HG02763 (cell line): ENCODE measurements around the gene SPATA16.
"Not testable (repeated sequence)": the region's sequence is repeated elsewhere in the genome, so short reads cannot be mapped to it uniquely, and the experiment has no call there.

Source experiments
- ATAC-seq: cut with Tn5 transposase; IDR thresholded peaks from one replicate; pipeline ENCODE4 v1.9.1; 2021; ENCODE audit warnings: mild to moderate bottlenecking, moderate library complexity; ENCODE audit not compliant: unreplicated experiment

The SPATA16 gene

DNA sequence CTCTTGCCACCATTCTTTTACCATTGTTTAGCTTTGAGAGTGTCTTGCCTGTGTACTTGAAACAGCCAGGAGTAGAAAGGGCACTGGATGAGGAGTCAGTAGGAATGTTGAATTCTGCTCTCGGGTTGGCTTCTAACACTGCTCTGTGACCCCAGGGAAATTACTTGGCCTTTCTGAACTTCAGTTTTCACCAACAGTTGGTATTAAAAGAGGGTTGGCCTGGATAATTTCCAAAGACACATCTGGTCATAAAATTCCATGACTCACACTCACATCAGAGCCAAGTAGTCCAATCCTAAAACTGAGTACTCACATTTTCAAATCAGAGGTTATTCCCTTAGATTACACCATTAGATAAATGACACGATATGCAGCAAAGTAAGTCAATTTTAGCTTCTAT, 248.9 kb downstream of the SPATA16 start:
- no peak for ATAC-seq

DNA sequence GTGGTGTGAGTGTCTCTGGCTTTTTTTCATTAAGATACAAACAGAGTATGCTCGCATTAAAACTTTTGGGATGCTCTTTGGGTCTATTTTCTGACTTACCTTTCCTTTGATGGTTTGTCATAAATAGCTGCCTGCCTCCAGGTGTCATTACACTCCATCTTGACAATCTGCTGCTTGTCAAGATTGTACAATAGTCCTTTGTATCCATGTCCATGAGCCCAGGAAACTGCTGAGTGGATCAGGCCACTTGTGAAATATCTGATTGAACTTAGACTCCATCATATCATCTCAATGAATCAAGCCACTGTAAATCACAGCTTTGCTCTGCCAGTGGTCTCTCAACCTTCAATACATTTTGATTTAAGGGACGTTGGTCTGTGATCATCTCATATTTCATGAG, 255.3 kb downstream of the SPATA16 start:
- no peak for ATAC-seq

DNA sequence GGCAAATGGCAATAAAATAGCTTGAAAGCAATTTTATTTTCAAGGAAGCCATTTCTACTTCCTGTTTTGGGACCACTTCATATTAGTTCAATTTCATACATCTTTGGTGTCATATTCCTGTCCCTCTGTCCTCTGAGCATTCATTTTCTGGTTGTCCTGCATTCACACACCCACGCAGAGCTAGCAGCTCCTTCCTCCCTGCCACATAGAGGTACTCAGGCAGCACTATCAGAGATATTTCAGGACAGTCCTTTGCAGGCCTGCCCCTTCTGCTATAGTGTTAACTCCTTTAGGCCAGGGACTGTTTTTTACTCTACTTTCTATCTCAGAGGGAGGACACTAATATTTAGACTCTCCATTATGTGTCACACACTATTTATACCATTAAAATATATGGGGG, 258.5 kb downstream of the SPATA16 start:
- no peak for ATAC-seq

DNA sequence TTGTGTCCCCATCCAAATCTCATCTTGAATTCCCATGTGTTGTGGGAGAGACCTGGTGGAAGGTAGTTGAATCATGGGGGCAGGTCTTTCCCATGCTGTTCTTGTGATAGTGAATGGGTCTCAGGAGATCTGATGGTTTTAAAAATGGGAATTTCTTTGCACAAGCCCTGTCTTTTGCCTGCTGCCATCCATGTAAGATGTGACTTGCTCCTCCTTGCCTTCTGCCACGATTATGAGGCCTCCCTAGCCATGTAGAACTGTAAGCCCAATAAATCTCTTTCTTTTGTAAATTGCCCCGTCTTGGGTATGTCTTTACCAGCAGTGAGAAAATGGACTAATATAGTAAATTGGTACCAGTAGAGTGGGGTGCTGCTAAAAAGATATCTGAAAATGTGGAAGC, 261.7 kb downstream of the SPATA16 start:
- ATAC-seq: not testable (repeated sequence)

DNA sequence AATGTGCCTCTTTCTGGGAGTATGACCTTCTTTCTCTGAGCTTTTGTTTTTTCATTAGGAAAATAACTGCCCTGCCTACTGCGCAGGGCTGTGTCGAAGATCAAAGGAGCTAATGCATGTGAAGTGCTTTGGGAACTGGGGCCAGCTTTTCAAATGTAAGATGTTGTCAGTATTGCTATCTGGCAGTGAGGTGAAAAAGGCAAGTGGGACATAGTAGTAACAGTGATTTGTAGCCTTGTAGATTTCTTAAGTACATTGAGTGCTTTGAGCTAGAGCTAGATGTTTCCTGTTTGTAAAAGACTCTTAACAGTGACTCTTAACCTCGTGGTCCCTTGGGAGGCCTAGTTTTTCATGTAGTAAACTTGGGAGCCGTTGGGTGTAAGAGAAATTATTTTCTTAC, 264.0 kb downstream of the SPATA16 start:
- ATAC-seq: no peak

DNA sequence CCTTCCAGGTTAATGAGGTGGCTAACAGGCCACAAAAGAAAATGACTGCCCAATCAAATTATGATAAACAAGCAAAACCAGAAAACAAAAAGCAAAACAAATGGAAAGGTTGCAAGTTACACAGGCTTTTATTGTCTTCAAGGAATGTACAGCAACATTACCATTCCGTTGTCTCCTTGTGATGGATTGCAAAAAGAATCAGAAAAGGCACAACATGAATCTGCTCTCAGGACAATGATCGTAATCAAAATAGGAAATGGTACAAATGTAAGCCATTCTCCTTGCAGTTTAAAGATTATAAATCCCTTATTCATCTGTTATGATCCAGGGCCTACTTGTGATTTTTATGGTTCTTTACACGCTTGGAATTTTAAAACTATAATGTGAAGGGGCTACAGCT, 264.7 kb downstream of the SPATA16 start:
- no peak for ATAC-seq

DNA sequence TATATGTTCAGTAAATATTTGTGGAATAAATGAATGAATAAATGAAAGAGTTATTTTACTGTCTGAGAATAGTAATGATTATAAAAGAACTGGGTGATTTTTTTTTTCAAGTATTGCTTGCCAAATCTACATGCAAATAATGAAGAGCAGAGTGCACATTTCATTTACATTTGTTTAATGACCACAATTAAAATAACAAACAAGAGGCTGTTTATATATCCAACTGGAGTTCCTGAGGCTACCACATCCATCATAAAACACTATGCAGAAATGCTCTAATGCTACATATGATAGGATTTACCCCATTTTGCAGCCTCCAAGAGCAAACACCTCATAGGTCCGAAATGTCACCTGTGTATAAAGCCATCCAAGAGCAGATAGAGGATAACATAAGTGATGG, 266.0 kb downstream of the SPATA16 start:
- ATAC-seq: no peak

DNA sequence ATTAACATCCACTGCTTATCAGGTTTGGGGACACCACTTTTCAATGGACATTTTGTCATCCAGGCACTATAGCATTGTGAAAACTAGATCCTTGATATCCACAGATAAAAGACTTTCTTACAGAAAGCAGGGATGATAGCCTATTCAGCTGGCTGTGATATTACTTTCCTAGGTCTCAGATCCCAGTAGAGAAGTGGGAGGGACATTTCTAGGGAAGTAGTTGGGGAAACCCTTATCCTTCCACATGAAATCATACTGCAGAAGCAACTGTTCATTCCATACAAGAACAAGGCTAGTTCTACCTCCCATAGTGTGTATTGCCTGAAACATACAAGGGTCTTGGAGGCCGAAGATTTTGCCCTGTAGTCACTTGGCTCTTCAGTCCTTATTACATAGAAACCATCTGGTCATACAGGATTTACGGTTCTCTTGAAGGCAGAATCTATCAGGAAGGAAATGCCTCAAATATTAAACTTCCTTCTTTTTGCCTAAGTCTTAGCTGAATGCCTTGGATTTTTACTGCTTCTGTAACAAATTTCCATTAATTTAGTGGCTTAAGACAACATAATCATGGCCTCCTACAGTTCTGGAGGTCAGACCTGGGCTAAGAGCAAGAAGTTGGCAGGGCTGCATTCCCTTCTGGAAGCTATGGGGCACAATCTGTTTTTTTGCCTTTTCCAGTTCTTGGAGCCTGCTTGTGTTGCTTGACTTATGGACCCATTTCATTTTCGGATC, 271.1 kb downstream of the SPATA16 start:
- ATAC-seq: no peak

DNA sequence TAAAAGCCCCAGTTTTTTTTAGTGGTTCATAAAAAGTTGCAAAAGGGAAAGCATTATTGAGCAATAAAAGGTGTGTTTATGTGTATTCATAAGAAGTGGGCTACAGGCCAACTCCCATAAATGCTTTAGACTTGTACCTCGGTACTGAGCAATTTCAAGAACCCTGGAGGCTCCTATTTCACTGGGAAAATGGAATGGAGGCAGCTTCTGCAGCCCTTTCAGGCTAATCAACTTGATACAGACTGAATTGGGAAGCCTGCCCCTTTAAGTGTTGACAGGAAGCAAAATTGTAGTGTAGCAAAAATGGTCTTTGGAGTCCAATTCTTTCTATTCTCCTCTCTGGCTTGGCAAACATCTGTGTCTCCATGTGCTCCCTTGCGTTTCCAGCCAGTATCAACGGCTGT, 271.7 kb downstream of the SPATA16 start:
- ATAC-seq: no peak

DNA sequence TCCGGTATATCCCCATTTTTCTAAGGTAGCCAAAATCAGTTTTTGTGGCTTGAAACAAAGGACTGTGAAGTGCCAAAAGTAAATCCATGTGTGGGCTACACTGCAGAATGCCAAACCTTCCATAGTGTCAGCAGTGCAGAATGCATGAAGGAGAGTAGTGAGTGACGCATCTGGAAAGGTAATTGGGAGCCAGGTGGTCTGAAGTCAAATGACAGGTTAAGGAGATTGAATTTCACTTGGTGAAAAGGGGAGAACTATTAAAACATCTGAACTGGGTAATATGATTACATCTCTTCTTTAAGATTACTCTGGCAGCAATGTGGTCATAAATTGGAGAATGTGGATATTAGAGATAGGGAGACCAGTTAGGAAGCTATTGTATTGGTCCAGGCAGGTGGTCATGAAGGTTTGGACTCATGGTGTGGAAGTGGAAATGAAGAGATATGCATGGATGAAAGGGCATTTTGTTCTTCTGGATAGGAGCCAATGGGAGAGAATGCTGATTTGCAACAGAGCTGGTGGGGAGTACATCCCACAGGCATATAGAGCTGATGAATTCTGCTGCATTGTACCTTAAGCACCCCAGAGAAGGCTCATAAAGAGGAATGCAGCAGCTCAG, 272.3 kb downstream of the SPATA16 start:
- ATAC-seq: no peak

DNA sequence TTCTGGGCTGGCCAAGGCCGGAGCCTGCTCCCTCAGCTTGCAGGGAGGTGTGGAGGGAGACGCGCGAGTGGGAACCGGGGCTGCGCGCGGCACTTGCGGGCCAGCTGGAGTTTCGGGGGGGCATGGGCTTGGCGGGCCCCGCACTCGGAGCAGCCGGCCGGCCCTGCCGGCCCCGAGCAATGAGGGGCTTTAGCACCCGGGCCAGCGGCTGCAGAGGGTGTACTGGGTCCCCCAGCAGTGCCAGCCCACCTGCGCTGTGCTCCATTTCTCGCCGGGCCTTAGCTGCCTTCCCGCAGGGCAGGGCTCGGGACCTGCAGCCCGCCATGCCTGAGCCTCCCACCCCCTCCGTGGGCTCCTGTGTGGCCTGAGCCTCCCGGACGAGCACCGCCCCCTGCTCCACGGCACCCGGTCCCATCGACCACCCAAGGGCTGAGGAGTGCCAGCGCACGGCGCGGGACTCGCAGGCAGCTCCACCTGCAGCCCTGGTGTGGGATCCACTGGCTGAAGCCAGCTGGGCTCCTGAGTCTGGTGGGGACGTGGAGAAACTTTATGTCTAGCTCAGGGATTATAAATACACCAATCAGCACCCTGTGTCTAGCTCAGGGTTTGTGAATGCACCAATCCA, 274.2 kb downstream of the SPATA16 start:
- not testable (repeated sequence) for ATAC-seq

DNA sequence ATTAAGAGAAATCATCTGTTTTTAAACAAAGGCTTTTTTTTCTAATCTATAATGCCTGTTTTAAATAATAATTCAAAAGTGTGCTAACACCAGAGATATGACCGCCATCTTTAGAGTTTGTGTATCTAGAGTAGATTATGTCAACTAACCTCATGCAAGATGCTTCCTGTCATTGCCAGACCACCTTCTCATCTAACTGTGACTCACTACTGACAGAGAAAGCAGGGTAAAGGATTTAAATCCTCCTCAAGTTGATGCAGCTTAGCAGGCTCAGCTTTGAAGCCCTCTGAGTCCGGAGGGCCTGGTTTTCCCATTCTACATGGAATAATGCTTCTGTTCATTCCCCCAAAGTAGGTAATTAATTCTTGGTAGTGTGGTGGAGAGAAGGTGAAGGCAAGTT, 282.0 kb downstream of the SPATA16 start:
- no peak for ATAC-seq

DNA sequence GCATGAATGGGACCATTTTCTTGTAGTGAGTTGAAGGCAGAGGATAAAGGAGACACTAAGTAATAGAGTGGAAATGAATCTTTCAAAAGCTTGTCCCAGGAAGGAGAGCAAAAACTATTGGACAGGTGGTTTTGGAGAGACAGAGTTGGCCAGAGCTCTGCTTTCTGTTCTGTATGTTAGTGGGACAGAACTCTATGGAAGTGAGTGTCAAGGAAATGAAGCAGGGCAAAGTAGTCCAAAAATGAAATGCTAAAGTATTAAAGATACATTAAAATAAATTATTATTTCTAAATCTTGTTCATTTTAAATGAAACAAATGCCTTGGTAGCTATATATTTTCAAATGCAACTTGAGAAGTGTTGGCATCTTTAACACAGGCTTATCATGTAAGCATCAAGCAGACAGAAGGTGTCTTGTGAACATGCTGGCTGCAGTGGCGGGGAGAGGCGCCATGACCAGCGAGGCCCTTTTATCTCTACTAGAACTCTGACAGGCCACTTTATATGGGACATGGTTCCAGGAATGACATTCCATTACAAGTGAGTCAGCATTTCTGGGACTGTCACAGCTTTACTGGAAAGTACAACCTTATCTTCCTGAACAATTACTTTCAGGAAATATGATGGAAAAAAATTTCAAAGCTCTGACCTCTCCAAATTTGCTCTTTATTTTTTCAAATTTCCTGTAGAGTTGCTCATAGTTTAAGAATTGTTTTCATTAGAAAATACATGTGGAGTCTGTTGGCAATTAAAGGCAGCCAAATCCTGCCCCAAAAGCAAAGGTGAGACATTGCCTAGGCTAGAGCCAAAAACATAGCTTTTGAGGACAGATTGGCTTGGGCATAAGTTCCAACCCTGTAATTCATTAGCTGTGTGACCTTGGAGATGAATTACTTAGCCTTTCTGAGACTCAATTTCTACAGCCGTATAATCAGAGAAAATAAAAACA, 284.0 kb downstream of the SPATA16 start:
- ATAC-seq: no peak

DNA sequence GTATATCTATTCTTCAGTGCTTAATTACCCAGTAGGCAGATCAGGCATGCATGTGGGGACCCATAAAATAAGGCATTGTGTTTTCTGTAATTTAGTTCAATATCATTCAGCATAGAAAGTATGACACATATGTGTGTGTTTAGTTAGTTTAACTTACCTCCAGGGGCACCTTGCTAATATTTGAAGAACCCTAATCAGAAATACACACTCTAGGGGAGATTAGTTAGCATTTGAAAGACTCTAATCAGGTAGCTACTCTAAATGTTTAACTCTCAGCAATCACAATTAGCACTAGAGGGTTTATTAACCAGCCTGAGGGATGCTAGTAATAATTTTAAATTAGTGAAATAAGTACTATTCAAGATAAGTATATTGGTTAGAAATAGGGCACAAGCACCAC, 286.0 kb downstream of the SPATA16 start:
- no peak for ATAC-seq

DNA sequence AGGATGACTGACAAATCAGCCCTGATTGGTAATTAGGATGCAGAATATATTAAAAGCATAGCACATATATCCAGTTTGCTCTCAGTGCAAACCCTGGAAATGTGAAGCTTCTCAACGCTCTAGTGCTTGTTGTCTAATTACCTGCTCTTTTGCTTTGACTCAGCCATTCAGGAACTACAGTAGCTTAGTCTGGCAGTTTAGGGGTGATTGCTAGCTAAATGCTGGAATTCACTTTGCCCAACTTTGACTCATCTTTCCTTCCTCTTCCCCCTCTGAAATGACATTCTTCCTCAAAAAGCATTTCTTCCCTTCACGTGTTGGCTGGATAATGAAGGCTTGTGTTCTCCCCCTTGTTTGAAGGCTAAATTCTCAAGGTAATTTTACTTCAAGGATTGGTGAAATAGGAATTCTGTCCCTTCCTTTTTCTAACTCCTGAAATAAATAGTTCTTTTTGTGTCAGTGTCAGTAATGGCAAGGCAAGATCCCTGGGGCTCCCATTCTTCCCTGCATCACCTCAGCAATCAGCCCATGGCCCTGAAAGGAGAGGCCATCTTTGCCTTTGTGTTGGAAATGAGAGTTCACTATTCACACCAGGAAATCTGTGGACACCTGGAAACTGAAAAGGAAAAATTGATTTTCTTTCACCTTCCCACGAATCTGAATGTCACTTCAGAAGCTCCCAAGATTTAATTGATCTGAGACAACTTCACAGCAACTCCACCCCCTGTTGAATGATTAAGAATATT, 286.9 kb downstream of the SPATA16 start:
- no peak for ATAC-seq

DNA sequence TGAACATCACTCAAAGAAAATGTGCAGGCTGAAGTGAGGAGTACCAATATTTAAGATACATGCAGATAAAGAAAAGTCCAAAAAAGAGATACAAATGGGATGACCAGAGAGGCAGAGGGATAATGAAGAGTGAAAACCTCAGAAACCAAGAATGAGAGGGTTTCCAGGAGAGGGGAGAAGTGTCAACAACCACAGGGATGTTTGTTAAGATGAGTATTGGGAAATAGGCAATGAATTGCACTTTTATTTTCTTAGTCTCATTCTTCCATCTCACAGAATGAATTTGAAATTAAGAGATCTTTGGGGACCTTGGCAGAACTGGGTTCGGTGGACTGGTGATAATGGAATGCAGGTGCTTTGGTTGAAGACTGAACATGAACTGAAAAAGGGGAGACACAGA, 288.0 kb downstream of the SPATA16 start:
- ATAC-seq: no peak

DNA sequence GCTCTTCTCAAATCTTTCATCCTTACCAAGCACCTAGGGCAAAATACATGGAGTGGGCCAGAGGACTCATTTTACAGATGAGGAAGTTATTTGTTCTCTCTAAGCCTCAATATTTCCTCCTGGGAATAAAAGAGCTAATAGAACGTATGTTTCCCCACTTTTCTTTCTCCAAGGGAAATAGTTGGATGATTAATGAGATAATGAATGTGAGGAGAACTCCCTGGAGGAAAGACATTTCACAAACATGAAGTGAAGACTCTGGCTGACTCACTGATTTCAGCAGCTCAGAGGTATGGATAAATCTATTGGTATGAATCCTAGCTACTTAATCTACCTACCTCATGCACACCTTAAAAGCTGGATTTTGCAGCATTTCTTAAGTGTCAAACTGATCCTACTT, 292.1 kb downstream of the SPATA16 start:
- no peak for ATAC-seq

DNA sequence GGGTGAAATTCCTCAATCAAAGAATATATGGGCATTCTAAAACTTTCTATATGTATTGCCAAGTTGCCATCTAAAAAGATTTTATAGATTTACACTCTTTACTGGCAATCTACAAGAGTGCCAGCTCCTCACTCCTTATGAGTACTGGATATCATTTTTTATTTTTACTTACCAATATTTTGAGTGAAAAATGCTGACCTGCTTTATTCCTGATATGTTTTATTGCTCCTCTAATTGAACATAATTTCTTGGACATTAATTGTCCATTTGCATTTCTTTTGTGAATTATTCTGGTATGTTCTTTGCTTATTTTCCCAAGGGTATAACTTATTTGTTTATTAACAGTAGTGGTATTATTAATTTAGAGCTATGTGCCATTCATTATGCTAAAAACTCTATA, 293.7 kb downstream of the SPATA16 start:
- ATAC-seq: no peak

DNA sequence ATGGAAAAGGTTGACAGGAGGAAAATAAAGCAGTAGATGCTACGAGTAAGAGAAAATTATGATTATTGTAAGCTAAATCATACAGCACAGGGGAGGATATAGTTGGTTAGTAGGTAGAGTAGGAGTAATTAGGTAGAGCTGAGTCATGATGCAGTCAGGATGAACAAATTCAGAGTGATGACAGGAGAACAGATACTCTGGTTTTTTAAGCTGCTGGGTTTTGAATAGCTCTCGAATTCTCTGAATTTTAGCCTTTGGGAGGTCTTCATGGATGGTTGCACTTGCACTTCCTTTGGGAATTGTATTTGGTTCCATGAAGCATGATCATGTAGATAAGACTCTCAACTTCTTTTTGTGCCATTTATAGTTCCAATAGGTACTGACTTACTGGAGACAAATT, 294.3 kb downstream of the SPATA16 start:
- ATAC-seq: no peak

DNA sequence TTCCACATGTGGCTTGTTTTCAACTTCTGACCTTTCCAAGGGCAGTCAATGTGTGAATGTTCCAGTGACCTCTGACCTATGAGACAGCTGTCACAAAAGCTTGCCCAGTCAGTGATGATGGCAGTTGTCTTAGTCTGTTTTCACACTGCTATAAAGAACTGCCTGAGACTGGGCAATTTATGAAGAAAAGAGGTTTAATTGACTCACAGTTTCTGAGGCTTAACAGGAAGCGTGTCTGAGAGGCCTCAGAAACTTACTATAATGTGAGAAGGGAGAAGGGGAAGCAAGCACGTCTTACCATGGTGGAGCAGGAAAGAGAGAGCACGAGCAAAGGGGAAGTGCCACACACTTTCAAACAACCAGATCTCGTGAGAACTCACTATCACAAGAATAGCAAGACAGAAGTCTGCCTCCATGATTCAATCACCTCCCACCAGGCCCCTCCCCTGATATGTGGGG, 294.9 kb downstream of the SPATA16 start:
- no peak for ATAC-seq
